HCT116 (cell line): Measurements from ENCODE around the gene BLID. TPM values are rescaled to one million over a fixed set of nuclear protein-coding genes. Genes with fewer than 3 reads are reported as not detected.

ENCODE experiments used
- ATAC-seq: fragments of 200-7000 bp; cut with Tn5 transposase; 2 replicates; pipeline ENCODE4 v1.9.1; 2020; ENCODE audit warnings: mild to moderate bottlenecking, moderate library complexity
- BruUV-seq: library from RNA; stranded (reverse); fragments of 400-500 nt; replicated peaks from 2 replicates; lab custom pipeline; 2021; lab: Mats Ljungman, UMichigan
- CTCF ChIA-PET: fragments of 300-600 bp; sonication (Branson Sonifier 250); formaldehyde crosslinking; loops from one replicate; lab custom pipeline; 2021; ENCODE audit warnings: antibody characterized with exemption; lab: Charles Lee
- POLR2A ChIA-PET: fragments of 300-600, 350-600 bp; sonication (Branson Sonifier 250); formaldehyde crosslinking; loops from one replicate; lab custom pipeline; 2021; ENCODE audit warnings: antibody characterized with exemption; lab: Charles Lee
- RAD21 ChIA-PET, 2 experiments: fragments of 300-600 bp; sonication (Branson Sonifier 250); formaldehyde crosslinking; loops; one replicate each; lab custom pipeline; 2023; ENCODE audit warnings: low total read pairs in 2 of 2; ENCODE audit not compliant: uncharacterized antibody in 2 of 2, unreplicated experiment in 2 of 2, low non-redundant PET in 1 of 2; lab: Charles Lee
- DNase-seq: peaks from one replicate; pipeline ENCODE4 v3.0.0-alpha.2; 2010; ENCODE audit warnings: low read depth, low spot score
- H2AFZ ChIP-seq: fragments of 200-600 bp; shearing (Covaris generic), sonication (generic); 2 replicates; pipeline ENCODE4 v1.6.1; 2017; ENCODE audit warnings: low read depth, mixed run types, mixed read lengths, antibody characterized with exemption, low read length; ENCODE audit not compliant: poor library complexity, severe bottlenecking
- H3K27ac ChIP-seq: 2 replicates; pipeline ENCODE4 v1.5.1; 2012; ENCODE audit warnings: low read depth, low read length
- H3K27me3 ChIP-seq: fragments of 200-600 bp; sonication (generic); 2 replicates; pipeline ENCODE4 v1.6.1; 2016; ENCODE audit warnings: mixed run types, low read length, mixed read lengths; ENCODE audit not compliant: insufficient read depth
- H3K36me3 ChIP-seq, 2 experiments: fragments of 200-500 bp in 1 of 2; fragments of 200-600 bp in 1 of 2; sonication (Bioruptor generic) in 1 of 2; sonication (generic) in 1 of 2; 2 replicates each; pipeline versions ENCODE4 v1.5.1 to v1.6.1; 2014 to 2016; ENCODE audit warnings: low read length in 2 of 2, inconsistent platforms in 1 of 2, mixed read lengths in 1 of 2, mixed run types in 1 of 2; ENCODE audit not compliant: insufficient read depth in 2 of 2, control insufficient read depth in 1 of 2
- H3K4me1 ChIP-seq, 2 experiments: fragments of 200-600 bp in 1 of 2; sonication (generic) in 1 of 2; 2 replicates each; pipeline versions ENCODE4 v1.5.1 to v1.6.1; 2012 to 2017; ENCODE audit warnings: low read length in 2 of 2, inconsistent platforms in 1 of 2, mild to moderate bottlenecking in 1 of 2, mixed read lengths in 1 of 2, mixed run types in 1 of 2, moderate library complexity in 1 of 2; ENCODE audit not compliant: insufficient read depth in 2 of 2, control insufficient read depth in 1 of 2
- H3K4me2 ChIP-seq: fragments of 200-600 bp; sonication (generic); 2 replicates; pipeline ENCODE4 v1.6.1; 2017; ENCODE audit warnings: mixed run types, low read length, mixed read lengths
- H3K4me3 ChIP-seq, 2 experiments: fragments of 200-600 bp in 1 of 2; sonication (generic) in 1 of 2; replicated peaks in 1 of 2; 2 replicates each; pipeline ENCODE4 v1.5.1; 2011 to 2016; ENCODE audit warnings: low read length in 2 of 2, control low read depth in 1 of 2, low read depth in 1 of 2, mild to moderate bottlenecking in 1 of 2, mixed read lengths in 1 of 2, mixed run types in 1 of 2
- H3K79me2 ChIP-seq: fragments of 200-600 bp; sonication (generic); 2 replicates; pipeline ENCODE4 v1.6.1; 2017; ENCODE audit warnings: mild to moderate bottlenecking, mixed run types, low read length, moderate library complexity, mixed read lengths; ENCODE audit not compliant: insufficient read depth
- H3K9ac ChIP-seq: fragments of 200-600 bp; sonication (generic); 2 replicates; pipeline ENCODE4 v1.6.1; 2016; ENCODE audit warnings: low read length, mixed read lengths
- H3K9me2 ChIP-seq: fragments of 200-600 bp; sonication (generic), shearing (Covaris generic); 2 replicates; pipeline ENCODE4 v1.6.1; 2017; ENCODE audit warnings: mixed run types, mild to moderate bottlenecking, moderate library complexity; ENCODE audit not compliant: insufficient read depth
- H3K9me3 ChIP-seq, 2 experiments: fragments of 200-500 bp in 1 of 2; fragments of 200-600 bp in 1 of 2; sonication (Bioruptor generic) in 1 of 2; sonication (generic) in 1 of 2; 2 replicates each; pipeline ENCODE4 v1.6.1; 2014 to 2017; ENCODE audit warnings: low read length in 2 of 2, mixed read lengths in 2 of 2, inconsistent platforms in 1 of 2, low read depth in 1 of 2, mild to moderate bottlenecking in 1 of 2, mixed run types in 1 of 2, moderate library complexity in 1 of 2; ENCODE audit not compliant: control insufficient read depth in 1 of 2, insufficient read depth in 1 of 2
- H4K20me1 ChIP-seq: fragments of 200-600 bp; sonication (generic), shearing (Covaris generic); 2 replicates; pipeline ENCODE4 v1.6.1; 2017; ENCODE audit warnings: mixed run types, mild to moderate bottlenecking, moderate library complexity; ENCODE audit not compliant: insufficient read depth
- CBX3 ChIP-seq: IDR thresholded peaks from 2 replicates; pipeline ENCODE4 v1.6.1; 2012; ENCODE audit warnings: low read depth
- EGR1 ChIP-seq: IDR thresholded peaks from 2 replicates; pipeline ENCODE4 v1.6.1; 2012; ENCODE audit warnings: low read depth
- EZH2 ChIP-seq: fragments of 200-600 bp; sonication (generic); IDR thresholded peaks from 2 replicates; pipeline ENCODE4 v1.6.1; 2017; ENCODE audit warnings: antibody characterized with exemption, mixed run types
- FOSL1 ChIP-seq: IDR thresholded peaks from 2 replicates; pipeline ENCODE4 v1.6.1; 2012; ENCODE audit warnings: low read depth
- MAX ChIP-seq: IDR thresholded peaks from 2 replicates; pipeline ENCODE4 v1.6.1; 2012
- POLR2A ChIP-seq: IDR thresholded peaks from 2 replicates; pipeline ENCODE4 v1.7.0; 2011; ENCODE audit warnings: borderline replicate concordance; ENCODE audit not compliant: insufficient read depth, insufficient read length; ENCODE audit errors: extremely low read depth
- RAD21 ChIP-seq: IDR thresholded peaks from 2 replicates; pipeline ENCODE4 v1.6.1; 2012; ENCODE audit warnings: low read depth, mild to moderate bottlenecking
- SIN3A ChIP-seq: IDR thresholded peaks from 2 replicates; pipeline ENCODE4 v1.6.1; 2012; ENCODE audit warnings: low read depth
- SP1 ChIP-seq: IDR thresholded peaks from 2 replicates; pipeline ENCODE4 v1.6.1; 2012; ENCODE audit warnings: low read depth
- SRF ChIP-seq: IDR thresholded peaks from 2 replicates; pipeline ENCODE4 v1.6.1; 2012; ENCODE audit warnings: low read depth
- YY1 ChIP-seq: IDR thresholded peaks from 2 replicates; pipeline ENCODE4 v1.6.1; 2011; ENCODE audit warnings: low read length, low read depth, moderate library complexity, mild to moderate bottlenecking; ENCODE audit not compliant: insufficient replicate concordance; ENCODE audit errors: extremely low read depth
- ZBTB33 ChIP-seq: IDR thresholded peaks from 2 replicates; pipeline ENCODE4 v1.6.1; 2011; ENCODE audit warnings: mild to moderate bottlenecking, low read length, moderate library complexity; ENCODE audit not compliant: insufficient replicate concordance; ENCODE audit errors: extremely low read depth
- intact Hi-C: fragments of 100-400 bp; cut with micrococcal nuclease; formaldehyde crosslinking; loops from 2 replicates; pipeline ENCODE4 v1.10.0; 2022
- total RNA-seq: library from RNA; stranded (reverse); gene quantifications from one replicate; pipeline ENCODE4 v1.2.1, GENCODE V29; 2021; ENCODE audit not compliant: unreplicated experiment
- TF ChIP-seq, protein P1 (sequence below), 3 experiments: fragments of 200-600 bp in 1 of 3; sonication (generic) in 1 of 3; IDR thresholded peaks in 2 of 3; conservative IDR thresholded peaks in 1 of 3; 2 replicates each; pipeline ENCODE4 v1.5.1; 2012 to 2017; ENCODE audit warnings: low read depth in 2 of 3, low read length in 2 of 3, antibody characterized with exemption in 1 of 3, borderline replicate concordance in 1 of 3, control low read depth in 1 of 3, mild to moderate bottlenecking in 1 of 3, mixed read lengths in 1 of 3, mixed run types in 1 of 3, moderate library complexity in 1 of 3; ENCODE audit not compliant: insufficient read depth in 1 of 3

BLID gene
- total RNA-seq, 1 experiment from 2014 or later, result 8.9 TPM

DNA sequence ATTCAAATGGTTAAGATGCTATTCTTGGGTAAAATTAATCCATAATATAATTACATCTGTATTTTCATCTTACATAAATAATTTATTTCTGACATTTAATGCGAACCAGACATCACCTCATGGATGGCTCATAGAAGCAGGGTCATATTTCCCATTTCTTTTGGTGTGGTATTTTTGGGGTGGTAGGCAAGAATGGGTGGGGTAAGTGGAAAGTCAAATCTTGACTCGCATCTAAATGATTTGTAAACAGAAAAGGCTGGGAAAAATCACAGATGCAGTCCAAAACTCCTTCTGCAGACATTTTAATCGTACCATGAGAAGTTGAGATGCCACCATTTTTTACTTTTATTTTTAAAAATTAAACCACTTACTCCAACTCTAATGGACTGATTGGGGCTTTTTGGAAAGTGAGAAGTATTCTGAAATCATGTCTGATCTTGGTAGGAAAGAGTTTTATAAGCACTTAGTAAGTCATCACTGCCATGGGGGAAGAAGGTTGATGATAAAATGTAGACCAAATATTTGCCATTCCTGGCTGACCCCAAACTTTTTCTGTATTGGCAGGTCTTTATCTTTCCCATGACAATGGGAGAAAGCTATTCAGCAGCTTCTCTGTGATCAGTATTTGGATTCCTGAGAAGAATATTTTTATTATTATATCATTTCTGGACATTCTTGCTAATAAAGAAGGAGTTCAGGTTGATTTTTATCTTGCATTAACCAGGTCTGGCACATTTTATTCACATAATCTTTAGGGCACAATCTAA is 47.2 kb upstream of the BLID start:
- no peaks in the 10 kb centered on the region for H3K9me2 ChIP-seq
- H3K79me2 ChIP-seq, result peaks cover 100% of the 10 kb centered on the region
- ChIA-PET RAD21 (no interaction called here), POLR2A (no interaction called here), CTCF (no interaction called here)
- H3K4me1 ChIP-seq, result peaks cover 97 to 100% of the 10 kb centered on the region in 2 experiments
- no peak for ATAC-seq
- H2AFZ ChIP-seq, result no peak overlapping the region
- no peak for DNase-seq
- H3K4me2 ChIP-seq, result peak overlapping the region; percentile 74; the same call in 1 of the 2 replicates
- peak overlapping the region; percentile 10; the same call in 1 of the 2 replicates for H3K9ac ChIP-seq
- TF ChIP-seq ZBTB33 (no peak), EGR1 (no peak), SRF (no peak), YY1 (no peak), FOSL1 (no peak), CBX3 (no peak), RAD21 (no peak), SIN3A (no peak), EZH2 (no peak), MAX (no peak), POLR2A (no peak), SP1 (no peak)
- TF ChIP-seq, protein P1, sequence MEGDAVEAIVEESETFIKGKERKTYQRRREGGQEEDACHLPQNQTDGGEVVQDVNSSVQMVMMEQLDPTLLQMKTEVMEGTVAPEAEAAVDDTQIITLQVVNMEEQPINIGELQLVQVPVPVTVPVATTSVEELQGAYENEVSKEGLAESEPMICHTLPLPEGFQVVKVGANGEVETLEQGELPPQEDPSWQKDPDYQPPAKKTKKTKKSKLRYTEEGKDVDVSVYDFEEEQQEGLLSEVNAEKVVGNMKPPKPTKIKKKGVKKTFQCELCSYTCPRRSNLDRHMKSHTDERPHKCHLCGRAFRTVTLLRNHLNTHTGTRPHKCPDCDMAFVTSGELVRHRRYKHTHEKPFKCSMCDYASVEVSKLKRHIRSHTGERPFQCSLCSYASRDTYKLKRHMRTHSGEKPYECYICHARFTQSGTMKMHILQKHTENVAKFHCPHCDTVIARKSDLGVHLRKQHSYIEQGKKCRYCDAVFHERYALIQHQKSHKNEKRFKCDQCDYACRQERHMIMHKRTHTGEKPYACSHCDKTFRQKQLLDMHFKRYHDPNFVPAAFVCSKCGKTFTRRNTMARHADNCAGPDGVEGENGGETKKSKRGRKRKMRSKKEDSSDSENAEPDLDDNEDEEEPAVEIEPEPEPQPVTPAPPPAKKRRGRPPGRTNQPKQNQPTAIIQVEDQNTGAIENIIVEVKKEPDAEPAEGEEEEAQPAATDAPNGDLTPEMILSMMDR (IDR thresholded peaks at IDR 0.05 in 2 of 3, conservative IDR thresholded peaks at IDR 0.05 in 1 of 3; ENCODE audit: borderline replicate concordance in 1 of 3, insufficient read depth in 1 of 3, low read depth in 2 of 3, low read length in 2 of 3), result no peak
- H3K4me3 ChIP-seq, result no peak overlapping the region
- H4K20me1 ChIP-seq, result no peaks in the 10 kb centered on the region
- intact Hi-C loops, result no loop called here
- no peaks in the 10 kb centered on the region for H3K27me3 ChIP-seq
- BruUV-seq, result no TSS peak
- H3K27ac ChIP-seq, result peak overlapping the region; percentile 95
- H3K36me3 ChIP-seq, result peaks cover 0 to 31% of the 10 kb centered on the region in 2 experiments; a peak in 1 of 4 replicates
- H3K9me3 ChIP-seq, result no peaks in the 10 kb centered on the region
